IPS-15b (cell line): Measurements from ENCODE around the gene PRRG3.

Source experiments
- H3K27me3 ChIP-seq: one replicate; pipeline ENCODE4 v1.6.1; 2013; ENCODE audit warnings: low read length; ENCODE audit not compliant: control insufficient read depth, insufficient read depth
- H3K36me3 ChIP-seq: one replicate; pipeline ENCODE4 v1.6.1; 2013; ENCODE audit warnings: low read length; ENCODE audit not compliant: control insufficient read depth, insufficient read depth
- H3K4me1 ChIP-seq: one replicate; pipeline ENCODE4 v1.6.1; 2013; ENCODE audit warnings: mild to moderate bottlenecking, low read length; ENCODE audit not compliant: control insufficient read depth, insufficient read depth
- H3K4me3 ChIP-seq: one replicate; pipeline ENCODE4 v1.5.1; 2013; ENCODE audit warnings: low read depth, low read length
- H3K9ac ChIP-seq: one replicate; pipeline ENCODE4 v1.6.1; 2013; ENCODE audit warnings: low read depth, mild to moderate bottlenecking, low read length
- H3K9me3 ChIP-seq: one replicate; pipeline ENCODE4 v1.6.1; 2013; ENCODE audit warnings: mild to moderate bottlenecking, low read length; ENCODE audit not compliant: control insufficient read depth, insufficient read depth

PRRG3 gene

GRCh38 chrX:151752847-151753246 lies 57.6 kb downstream of the PRRG3 start:
- H3K4me1 ChIP-seq: peaks cover 2% of the 10 kb centered on the region
- peaks cover 2% of the 10 kb centered on the region for H3K27me3 ChIP-seq
- peaks cover 4% of the 10 kb centered on the region for H3K9me3 ChIP-seq
- no peaks in the 10 kb centered on the region for H3K36me3 ChIP-seq
- H3K4me3 ChIP-seq: no peak overlapping the region
- no peak overlapping the region for H3K9ac ChIP-seq

- Histone ChIP-seq H3K4me3 (peak overlapping the region; percentile 13), H3K36me3 (no peaks in the 10 kb centered on the region), H3K9ac (no peak overlapping the region), H3K27me3 (peaks cover 2% of the 10 kb centered on the region), H3K4me1 (peaks cover 2% of the 10 kb centered on the region), H3K9me3 (peaks cover 4% of the 10 kb centered on the region)
These were observed 58.2 kb downstream of the PRRG3 start for GRCh38 chrX:151753313-151754046.

GRCh38 chrX:151754047-151754429 lies 58.8 kb downstream of the PRRG3 start:
- Histone ChIP-seq H3K27me3 (peaks cover 2% of the 10 kb centered on the region), H3K9me3 (peaks cover 4% of the 10 kb centered on the region), H3K4me1 (peaks cover 2% of the 10 kb centered on the region), H3K4me3 (no peak overlapping the region), H3K36me3 (no peaks in the 10 kb centered on the region), H3K9ac (no peak overlapping the region)

GRCh38 chrX:151754641-151755215 lies 59.5 kb downstream of the PRRG3 start:
- Histone ChIP-seq H3K27me3 (peaks cover 2% of the 10 kb centered on the region), H3K36me3 (no peaks in the 10 kb centered on the region), H3K4me1 (peaks cover 2% of the 10 kb centered on the region), H3K9ac (no peak overlapping the region), H3K4me3 (no peak overlapping the region), H3K9me3 (peaks cover 4% of the 10 kb centered on the region)
